ENCODE results near the gene NPHP1. TPM values are rescaled to one million over a fixed set of nuclear protein-coding genes. Genes with fewer than 3 reads are reported as not detected.
A peak's percentile ranks its signal among the peaks of the same experiment; 100 is the strongest.

The NPHP1 gene
- total and polyA plus RNA-seq, 2 experiments from 2014 or later: 5.8 to 11.6 TPM

DNA sequence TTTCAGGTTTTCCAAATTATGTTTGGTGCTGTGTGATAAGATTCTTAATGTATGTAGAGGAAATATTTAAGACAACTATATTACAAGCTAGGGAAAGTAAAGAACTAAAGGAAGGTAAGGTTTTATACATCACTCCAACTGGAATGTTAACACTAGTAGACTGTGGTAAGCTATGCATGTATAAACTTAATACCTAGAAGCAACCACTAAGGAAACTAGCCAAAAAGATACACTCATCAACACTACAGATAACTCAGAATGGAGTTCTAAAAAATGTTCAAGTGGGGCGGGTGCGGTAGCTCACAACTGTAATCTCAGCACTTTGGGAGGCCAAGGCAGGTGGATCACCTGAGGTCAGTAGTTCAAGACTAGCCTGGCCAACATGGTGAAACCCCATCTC lies 51.4 kb downstream of the NPHP1 start:
- DNase-seq (ENCODE audit: low read depth in 1 of 2, low spot score in 1 of 2): no peak
- no peaks in the 10 kb centered on the region for H3K27me3 ChIP-seq
- no peaks in the 10 kb centered on the region for H3K4me1 ChIP-seq (ENCODE audit: low read depth)
- TF ChIP-seq, protein P1, sequence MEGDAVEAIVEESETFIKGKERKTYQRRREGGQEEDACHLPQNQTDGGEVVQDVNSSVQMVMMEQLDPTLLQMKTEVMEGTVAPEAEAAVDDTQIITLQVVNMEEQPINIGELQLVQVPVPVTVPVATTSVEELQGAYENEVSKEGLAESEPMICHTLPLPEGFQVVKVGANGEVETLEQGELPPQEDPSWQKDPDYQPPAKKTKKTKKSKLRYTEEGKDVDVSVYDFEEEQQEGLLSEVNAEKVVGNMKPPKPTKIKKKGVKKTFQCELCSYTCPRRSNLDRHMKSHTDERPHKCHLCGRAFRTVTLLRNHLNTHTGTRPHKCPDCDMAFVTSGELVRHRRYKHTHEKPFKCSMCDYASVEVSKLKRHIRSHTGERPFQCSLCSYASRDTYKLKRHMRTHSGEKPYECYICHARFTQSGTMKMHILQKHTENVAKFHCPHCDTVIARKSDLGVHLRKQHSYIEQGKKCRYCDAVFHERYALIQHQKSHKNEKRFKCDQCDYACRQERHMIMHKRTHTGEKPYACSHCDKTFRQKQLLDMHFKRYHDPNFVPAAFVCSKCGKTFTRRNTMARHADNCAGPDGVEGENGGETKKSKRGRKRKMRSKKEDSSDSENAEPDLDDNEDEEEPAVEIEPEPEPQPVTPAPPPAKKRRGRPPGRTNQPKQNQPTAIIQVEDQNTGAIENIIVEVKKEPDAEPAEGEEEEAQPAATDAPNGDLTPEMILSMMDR (IDR thresholded peaks at IDR 0.05; ENCODE audit: low read depth, low read length): no peak
- no peaks in the 10 kb centered on the region for H3K36me3 ChIP-seq
- no peak overlapping the region for H3K27ac ChIP-seq
- H3K9me3 ChIP-seq (ENCODE audit: low read depth): no peaks in the 10 kb centered on the region
- no peak overlapping the region for H3K4me3 ChIP-seq

DNA sequence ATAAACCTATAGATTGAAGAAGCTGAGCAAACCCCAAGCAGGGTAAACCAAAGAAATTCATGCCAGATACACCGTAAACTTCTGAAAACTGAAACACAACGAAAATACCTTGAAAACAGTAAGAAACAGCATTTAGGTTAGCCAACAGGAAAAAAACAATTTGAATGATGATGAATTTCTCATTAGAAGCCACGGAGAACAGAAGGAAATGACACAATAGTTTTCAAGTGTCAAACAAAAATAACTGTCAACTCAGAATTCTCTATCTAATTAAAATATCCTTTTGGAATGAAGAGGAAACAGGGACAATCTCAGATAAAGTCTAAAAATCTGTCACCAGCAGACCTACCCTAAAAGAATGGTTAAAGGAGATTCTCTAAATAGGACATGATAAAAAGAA lies 51.9 kb downstream of the NPHP1 start:
- Histone ChIP-seq H3K4me3 (no peak overlapping the region), H3K36me3 (no peaks in the 10 kb centered on the region), H3K4me1 (ENCODE audit: low read depth) (no peaks in the 10 kb centered on the region), H3K27ac (no peak overlapping the region), H3K27me3 (no peaks in the 10 kb centered on the region), H3K9me3 (ENCODE audit: low read depth) (no peaks in the 10 kb centered on the region)
- TF ChIP-seq, protein P1 (IDR thresholded peaks at IDR 0.05; ENCODE audit: low read depth, low read length): no peak
- DNase-seq (ENCODE audit: low read depth in 1 of 2, low spot score in 1 of 2): no peak

DNA sequence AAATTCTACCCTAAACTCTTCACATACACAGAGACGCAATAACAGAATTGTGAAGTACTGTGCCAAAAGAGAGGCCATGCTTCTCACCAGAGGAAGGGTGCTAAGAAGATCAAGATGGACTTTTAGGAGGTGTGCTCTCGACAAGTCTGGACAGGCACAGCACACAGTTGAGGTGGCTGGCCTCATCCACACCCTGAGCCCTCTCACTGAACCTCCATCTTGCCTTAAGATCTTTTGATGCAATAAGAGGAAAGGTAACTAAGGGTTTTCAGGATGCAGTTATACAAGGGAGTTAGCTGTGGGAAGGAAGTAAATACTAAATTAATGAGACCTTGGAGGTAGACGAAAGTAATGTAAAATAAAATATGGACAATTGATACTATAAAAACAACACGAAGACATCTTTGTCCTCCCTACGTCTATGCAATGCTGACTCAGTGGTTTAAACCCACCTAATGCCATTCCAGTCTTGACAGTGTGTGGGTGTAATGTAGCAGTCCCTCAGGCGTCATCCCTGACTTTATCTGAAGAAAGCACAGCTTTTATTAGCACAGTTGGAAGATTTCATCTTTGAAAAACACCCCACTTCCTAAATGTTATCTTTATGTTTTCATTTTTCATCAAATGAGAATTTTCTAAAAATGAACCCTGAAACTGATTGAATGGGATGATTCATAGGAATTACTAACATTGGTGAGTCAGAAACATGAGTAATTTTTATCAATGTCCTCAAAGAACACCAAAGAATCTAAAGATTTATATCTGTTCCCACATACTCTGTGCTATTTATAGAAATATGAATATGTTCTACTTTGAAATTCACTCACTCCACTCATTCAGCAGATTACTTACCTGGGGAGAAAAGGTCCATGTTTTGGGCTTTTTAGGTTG lies 55.2 kb downstream of the NPHP1 start:
- Histone ChIP-seq H3K4me3 (no peak overlapping the region), H3K27ac (no peak overlapping the region), H3K9me3 (ENCODE audit: low read depth) (no peaks in the 10 kb centered on the region), H3K36me3 (no peaks in the 10 kb centered on the region), H3K27me3 (no peaks in the 10 kb centered on the region), H3K4me1 (ENCODE audit: low read depth) (no peaks in the 10 kb centered on the region)
- TF ChIP-seq, protein P1 (IDR thresholded peaks at IDR 0.05; ENCODE audit: low read depth, low read length): no peak
- DNase-seq (ENCODE audit: low read depth in 1 of 2, low spot score in 1 of 2): peak in 1 of 2 donors; percentile 81

DNA sequence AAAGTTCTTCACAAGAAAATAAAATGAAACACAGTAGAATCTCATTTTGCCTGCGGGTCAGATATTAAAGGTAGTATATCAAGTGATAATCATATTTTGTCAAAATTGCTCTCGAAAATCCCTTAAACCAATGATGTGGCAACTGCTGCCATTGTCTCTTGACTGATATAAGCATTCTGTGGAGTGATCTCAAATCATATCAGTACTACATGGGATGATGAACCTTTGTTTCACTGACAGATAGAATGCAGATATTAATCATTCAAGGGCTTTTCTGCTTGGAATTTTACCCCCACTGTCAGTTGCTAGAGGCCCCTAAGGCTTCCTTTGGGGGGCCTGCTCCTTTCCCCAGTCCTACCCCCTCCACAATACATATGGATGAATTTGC lies 57.9 kb downstream of the NPHP1 start:
- TF ChIP-seq, protein P1 (IDR thresholded peaks at IDR 0.05; ENCODE audit: low read depth, low read length): no peak
- Histone ChIP-seq H3K27me3 (no peaks in the 10 kb centered on the region), H3K4me1 (ENCODE audit: low read depth) (no peaks in the 10 kb centered on the region), H3K36me3 (no peaks in the 10 kb centered on the region), H3K27ac (no peak overlapping the region), H3K4me3 (no peak overlapping the region), H3K9me3 (ENCODE audit: low read depth) (no peaks in the 10 kb centered on the region)
- no peak for DNase-seq (ENCODE audit: low read depth in 1 of 2, low spot score in 1 of 2)

DNA sequence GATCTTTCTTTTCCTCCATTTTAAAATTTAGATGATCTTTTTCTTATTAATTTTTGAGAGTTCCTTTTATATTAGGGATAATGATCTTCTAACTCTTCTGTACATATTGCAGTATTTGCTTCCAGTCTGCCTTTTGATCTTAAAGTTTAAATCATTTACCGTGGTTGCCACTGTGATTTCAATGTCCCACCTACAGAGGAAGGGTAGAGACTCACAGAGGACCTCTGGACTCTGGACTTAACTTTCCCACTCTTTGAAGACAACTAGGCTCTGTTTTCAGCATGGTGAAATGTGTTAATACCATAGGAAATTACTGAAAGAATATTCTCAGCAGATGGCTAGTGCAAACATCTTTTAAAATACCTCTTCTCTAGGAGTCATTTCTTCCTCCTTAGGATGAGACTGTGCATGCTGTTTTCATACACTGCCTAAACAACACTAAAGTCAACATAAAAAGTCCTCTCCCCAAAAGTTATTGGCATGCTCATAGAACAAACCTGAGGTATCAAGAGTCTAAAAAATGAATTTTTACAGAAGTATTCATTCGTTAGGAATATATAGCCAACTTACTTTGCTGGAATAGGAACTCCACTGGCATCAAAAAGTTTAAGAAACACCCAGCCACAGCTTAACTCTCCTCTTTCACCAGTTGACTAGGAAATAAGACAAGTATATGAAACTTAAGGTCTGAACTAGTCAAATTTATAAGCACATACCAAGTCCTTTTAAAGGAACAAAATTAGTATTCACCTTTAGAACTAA lies 58.4 kb downstream of the NPHP1 start:
- Histone ChIP-seq H3K9me3 (ENCODE audit: low read depth) (no peaks in the 10 kb centered on the region), H3K36me3 (no peaks in the 10 kb centered on the region), H3K27ac (no peak overlapping the region), H3K27me3 (no peaks in the 10 kb centered on the region), H3K4me1 (ENCODE audit: low read depth) (no peaks in the 10 kb centered on the region), H3K4me3 (no peak overlapping the region)
- TF ChIP-seq, protein P1 (IDR thresholded peaks at IDR 0.05; ENCODE audit: low read depth, low read length): no peak
- DNase-seq (ENCODE audit: low read depth in 1 of 2, low spot score in 1 of 2): no peak

Measured in cardiac muscle cell (in vitro differentiated cells and primary cell).